RPMI7951 (cell line): Measurements from ENCODE around the gene HOXB13. TPM values are rescaled to one million over a fixed set of nuclear protein-coding genes. Genes with fewer than 3 reads are reported as not detected.
A peak's percentile ranks its signal among the peaks of the same experiment; 100 is the strongest.

Experiments
- DNase-seq: peaks from one replicate; pipeline ENCODE4 v3.0.0-alpha.2; 2012; ENCODE audit warnings: low read depth
- total RNA-seq: library from RNA; depleted of rRNA; stranded (reverse); fragments of >200 nt; shearing (Covaris generic); gene quantifications from 2 replicates; pipeline ENCODE4 v1.2.3, GENCODE V29; 2014; rRNA removed

The HOXB13 gene
- 4.7 and 5.4 TPM in 2 replicates for total RNA-seq

GRCh38 chr17:48728232-48729231 is at the start of gene HOXB13:
TSS of gene HOXB13 (minus strand) at chr17:48728750. CDS start at chr17:48728593, 157 bp downstream.
- peak; percentile 83 for DNase-seq

DNA sequence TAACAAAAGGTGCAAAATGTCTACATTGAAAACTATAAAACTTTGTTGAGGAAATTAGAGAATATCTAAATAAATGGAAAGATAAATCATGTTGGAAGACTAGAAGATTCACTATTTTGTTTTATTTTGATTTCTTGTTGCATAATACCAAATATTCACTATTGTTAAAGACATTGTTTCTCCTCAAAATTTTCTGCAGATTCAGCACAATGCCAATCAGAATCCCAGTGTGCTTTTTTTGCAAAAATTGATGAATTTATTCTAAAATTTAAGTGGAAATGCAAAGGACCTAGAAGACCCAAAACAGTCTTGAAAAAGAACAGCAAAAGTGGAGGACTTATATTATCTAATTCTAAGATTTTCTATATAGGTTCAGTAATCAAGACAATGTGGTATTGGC is 48.1 kb upstream of the HOXB13 start:
- DNase-seq = no peak

GRCh38 chr17:48773245-48773644 is 44.7 kb upstream of the HOXB13 start:
- no peak for DNase-seq

- peak; percentile 16 for DNase-seq
Observed at GRCh38 chr17:48770954-48771353, 42.4 kb upstream of the HOXB13 start.

DNA sequence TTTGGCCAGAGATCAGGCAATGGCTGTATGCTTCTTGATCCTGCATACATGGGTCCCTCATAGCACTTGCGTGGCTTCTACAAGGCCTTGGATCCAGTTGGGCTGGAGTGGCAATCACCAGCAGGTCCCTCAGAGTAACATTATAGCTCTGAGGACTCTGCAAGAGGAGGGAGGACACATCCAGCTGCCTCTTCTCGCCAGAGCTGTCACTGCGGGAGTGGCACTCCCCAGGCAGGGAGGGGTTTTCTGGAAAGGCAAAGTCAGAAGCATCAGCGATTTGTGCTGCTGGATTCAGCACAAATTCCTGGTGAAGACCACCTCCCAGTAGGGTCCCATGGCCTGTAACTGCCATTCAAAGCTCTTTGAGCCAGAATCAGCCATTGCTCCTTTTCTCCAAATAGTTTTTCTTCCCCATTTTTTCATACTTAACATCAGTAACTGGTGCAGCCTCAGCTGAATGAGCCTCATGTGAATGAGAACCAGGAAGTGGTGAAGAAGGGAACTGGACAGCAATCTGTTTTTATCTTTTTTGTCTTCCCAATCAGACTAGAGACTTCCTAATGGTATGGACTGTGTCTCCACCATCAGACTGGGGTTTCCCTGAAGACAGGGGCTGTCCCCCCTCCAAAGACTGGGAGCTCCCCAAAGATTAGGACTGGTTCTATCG is 40.6 kb upstream of the HOXB13 start:
- no peak for DNase-seq

DNA sequence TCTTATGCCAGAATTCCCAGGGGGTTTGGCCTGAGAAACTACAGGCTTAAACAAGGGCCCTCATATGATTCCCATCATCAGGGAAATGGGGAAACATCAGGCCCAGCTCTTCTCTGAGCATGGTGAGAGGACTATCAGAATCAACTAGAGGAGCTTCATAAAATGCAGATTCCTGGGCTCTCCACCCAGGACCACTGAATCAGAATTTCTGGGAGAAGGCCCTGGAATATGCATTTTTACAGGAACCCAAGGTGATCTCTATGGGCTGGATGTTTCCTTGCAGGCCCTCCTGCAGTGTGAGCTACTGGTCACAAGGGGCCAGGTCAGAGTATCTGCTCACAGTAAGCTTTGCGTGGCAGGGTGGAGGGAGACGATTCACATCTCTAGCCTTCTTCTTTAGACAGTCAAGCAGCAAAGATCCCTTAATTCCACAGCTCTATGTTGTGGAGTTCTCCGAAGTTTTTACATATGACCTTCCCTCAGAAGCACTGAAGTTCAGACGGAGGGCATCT is 38.8 kb upstream of the HOXB13 start:
- no peak for DNase-seq

- no peak for DNase-seq
Observed at GRCh38 chr17:48761114-48761513, 32.6 kb upstream of the HOXB13 start.

DNA sequence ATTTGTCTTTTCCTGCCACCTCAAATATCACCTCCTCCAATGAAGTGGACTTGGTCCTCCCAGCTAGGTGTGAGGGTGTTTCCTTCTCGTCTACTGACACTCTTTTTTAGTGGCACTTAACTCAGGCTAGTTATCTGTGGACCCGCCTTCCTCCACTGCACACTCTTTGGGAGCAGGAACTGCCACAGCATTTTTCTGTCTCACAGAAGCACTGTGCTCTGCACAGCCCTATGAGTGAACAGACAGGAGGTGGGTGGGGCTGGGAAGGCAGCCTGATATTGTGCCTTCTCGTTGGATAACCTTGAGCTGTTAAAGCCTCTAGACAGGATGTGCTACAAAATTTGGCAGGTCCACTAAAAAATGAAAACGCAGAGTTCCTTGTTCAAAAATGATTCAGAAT is 31.9 kb upstream of the HOXB13 start:
- no peak for DNase-seq

DNA sequence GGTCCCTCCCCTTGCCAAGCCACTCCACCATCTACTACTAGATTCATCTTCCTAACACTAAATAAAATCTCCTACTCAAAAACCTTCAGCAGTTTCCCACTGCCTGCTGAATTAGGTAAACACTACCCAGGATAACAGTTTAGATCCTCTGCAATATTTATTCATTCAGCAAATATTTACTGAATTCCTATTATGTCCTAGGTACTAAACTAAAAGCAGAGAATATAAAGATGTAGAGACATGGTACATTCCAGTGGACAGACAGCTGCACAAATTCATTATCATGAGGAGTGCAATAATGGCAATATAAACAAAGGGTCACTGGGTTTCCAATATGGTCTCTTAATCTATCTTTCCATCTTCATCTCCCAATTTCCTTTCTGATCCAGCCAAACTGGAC is 30.7 kb upstream of the HOXB13 start:
- DNase-seq = no peak

DNA sequence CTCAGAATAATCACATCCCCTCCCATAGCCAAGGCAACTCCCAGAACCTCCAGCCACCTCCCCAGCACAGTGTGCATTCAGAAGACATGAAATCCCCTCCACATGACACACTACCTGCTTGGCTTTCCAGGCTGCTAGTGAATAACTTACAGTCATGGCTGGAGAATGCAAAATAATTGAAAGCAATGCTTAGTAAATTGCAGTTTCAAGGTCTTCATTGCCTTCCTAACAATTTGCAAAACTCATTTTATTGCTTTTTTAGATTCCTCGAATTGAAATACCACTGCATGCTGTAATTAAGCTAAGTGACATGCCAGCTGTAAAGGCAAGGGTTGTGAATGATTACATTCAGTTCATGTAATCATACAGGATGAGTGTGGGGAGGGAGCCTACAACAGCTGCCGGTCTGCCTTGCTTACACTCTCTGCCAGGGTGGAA is 29.0 kb upstream of the HOXB13 start:
- DNase-seq = no peak

- DNase-seq = no peak
Observed at GRCh38 chr17:48756830-48757251, 28.3 kb upstream of the HOXB13 start.

- DNase-seq = no peak
Observed at GRCh38 chr17:48755356-48755755, 26.8 kb upstream of the HOXB13 start.

DNA sequence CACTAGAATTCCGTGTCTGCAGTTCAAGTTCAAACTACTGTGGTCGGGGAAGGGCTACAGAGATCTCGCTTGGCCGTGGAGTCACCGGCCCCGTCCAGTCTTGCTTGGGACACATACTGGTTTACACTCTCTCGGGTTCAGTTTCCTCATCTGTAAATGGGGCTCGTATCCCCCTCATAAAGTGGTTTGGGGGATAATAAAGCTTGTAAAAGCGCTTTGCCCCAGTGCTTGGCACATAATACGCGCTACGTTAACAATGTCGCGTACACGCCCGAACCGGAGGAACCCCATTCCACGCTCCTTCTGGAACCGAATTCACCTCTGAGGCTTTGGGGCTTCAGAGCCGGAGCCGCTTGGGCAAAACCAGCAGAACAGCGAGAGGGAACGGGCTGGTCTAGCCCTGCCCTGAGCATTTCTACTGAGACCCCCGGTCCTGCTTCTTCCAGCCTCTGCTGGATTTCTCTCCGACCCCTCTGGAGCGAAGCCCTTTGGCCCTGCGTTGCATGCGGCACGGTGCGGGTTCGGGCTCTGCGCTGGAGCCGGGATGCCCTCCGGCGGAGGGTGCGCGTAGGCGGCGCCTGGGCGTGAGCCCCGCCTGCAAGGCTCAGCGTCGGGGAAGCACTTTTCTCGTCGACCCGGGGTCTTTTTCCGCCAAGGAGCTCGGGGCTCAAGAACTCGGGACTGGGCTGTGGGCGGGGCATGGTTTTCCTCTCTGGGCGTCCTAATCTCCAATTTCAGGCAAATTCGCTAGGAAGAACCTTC is 26.1 kb upstream of the HOXB13 start:
- DNase-seq = peak; percentile 15

GRCh38 chr17:48753794-48754499 is 25.4 kb upstream of the HOXB13 start:
- peak; percentile 56 for DNase-seq

GRCh38 chr17:48752399-48753288 is 24.1 kb upstream of the HOXB13 start:
- no peak for DNase-seq

DNA sequence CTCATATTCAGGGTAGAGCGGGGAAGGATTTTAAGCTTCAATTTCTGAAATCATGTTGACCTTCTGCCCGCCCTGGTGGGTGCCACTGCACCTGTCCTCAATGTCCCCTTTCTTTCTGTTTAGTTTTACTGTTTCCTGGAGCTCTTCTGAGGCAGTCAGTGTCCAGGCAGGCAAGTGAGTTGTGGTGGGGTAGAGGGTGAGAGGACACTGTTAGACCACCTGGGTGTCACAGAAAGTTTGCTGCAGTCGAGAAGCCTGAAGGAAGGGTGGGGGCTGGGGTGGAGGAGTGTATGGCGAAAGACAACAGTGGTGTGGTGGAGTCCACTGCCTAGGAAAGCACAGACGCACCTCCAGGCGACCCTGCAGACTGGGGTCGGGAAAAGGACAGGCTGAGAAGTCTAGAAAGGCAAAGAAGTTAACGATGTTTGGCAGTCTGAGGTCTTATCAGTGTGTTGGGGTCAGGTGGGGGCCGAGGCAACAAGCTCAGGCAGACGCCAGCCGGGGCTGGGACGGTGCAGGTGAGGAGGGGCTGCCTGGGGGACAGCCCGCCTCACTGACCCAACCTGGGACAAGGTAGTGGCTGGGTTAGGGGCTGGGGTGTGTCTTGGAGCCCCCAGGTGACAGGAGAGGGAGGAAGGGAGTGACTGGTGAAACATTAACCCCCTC is 23.3 kb upstream of the HOXB13 start:
- no peak for DNase-seq

DNA sequence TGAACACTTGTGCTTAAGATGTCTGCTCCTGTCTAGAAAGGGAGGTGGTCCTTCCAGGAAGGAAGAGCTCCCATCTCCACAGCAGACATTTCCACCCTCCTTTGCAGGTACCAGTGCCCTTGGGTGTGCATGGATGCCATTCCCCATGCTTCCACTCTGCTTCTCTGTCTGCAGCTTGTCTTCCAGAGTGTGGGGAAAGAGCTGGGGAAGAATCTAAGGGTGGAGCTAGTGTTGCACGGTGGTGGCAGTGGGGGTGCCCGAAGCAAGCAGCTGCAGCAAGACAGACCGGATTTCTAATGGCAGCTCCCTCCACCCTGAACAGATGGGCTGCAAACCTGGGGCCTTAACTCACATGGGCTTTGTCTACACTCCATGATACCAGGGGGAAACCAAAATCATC is 22.6 kb upstream of the HOXB13 start:
- DNase-seq = no peak

DNA sequence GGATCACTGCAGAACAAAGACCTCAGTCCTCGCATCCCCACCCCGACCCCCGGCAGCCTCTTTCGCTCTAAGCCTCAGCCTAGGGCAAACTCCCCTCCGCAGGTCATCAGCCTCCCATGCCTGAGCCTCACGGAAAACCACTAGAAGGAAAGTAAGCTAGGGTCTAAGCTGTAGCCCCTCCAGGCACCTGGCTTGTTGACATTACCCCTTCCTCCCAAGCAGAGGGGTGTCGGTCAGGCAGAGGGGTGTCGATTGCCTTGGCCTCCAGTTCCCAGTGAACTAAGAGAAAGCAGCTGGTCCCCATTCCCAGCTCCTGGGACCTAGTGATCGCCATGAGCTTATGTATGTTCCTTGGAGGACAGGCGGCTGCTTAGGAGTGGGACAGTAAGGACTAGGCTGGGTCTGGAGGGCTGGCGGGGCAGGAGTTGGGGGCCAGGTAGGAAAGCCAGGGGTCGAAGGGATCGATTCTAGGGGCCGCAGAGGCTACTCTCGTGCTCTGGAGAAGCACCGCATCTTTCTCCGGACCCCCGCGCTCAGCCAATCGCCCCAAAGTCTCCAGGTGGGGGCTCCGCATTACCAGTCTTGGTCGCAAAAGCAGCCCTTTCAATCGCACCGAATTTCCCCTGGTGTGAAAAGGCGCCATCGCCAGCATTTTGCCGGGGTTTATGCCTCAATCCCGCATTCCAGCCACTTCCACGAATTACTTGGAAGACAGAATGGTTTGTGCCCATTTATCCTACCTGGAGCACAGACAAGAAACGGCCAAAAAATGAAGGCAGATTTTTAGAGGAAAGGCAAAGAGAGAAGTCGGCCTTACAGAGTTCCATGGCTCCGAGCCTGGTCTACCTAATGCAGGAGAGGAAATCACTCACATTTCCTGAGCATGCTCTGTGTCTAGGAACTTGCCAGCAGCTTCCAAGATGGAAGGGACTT is 21.3 kb upstream of the HOXB13 start:
- no peak for DNase-seq
